Activated CD8-positive, alpha-beta memory T cell treated with anti-CD3 and anti-CD28 coated beads for 1 hour (primary cell): ENCODE data around the gene GPATCH8.
A peak's percentile ranks its signal among the peaks of the same experiment; 100 is the strongest.

Source experiments
- DNase-seq, 2 donors: peaks; one replicate each; pipeline ENCODE4 v3.0.0-alpha.2; 2020; ENCODE audit warnings: low read depth in 1 of 2; ENCODE audit errors: extremely low read depth in 1 of 2

The GPATCH8 gene

DNA sequence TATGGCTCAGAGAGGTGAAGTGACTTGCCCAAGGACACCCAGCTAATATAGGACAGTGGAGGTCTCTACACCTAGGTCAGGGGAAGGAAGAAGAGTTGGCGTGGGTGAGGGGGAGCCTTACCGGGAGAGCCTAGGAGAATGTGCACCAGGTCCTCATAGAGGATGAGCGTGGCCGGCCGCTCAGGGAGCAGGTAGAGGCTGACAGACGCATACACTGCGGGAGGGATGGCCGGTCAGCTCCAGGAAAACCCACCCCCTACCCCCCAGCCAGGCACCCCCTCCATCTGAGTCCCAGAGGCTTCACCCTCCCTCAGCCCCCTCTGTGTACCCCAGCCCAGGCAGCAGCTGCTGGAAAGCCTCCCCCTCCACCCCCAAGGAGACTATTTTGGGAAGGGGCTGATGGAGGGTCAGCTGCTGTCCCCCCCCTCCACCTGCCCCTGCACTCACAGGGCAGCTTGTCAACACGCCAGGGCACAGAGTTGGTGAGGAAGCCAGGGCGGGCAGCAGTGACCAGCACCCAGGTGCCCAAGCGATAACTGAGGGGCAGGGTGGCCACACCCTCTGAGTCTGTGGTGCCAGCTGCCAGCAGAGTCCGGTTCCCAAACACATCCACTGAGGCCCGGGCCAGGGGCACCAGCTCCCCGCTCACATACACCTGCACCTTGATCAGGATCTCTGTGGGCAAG lies 143.6 kb downstream of the GPATCH8 start:
- no peak for DNase-seq

DNA sequence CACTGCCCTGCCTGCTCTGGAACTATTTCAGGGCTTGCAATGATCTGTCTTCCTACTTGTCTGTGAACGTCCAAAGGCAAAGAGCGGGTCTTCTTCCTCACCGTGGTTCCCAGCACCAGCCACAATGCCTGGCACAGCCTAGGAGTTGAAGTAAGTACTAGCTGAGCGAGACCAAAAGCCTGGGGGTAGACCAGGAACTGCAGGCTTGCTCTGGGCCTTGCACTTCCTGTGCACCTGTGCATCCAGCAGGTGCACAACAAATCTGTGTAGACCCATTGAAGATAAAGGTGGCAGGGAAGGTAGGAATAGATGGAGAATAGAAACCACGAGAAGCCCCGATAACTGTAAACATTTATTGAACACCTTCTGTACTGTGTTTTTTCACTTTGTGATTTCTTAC lies 144.2 kb downstream of the GPATCH8 start:
- no peak for DNase-seq

DNA sequence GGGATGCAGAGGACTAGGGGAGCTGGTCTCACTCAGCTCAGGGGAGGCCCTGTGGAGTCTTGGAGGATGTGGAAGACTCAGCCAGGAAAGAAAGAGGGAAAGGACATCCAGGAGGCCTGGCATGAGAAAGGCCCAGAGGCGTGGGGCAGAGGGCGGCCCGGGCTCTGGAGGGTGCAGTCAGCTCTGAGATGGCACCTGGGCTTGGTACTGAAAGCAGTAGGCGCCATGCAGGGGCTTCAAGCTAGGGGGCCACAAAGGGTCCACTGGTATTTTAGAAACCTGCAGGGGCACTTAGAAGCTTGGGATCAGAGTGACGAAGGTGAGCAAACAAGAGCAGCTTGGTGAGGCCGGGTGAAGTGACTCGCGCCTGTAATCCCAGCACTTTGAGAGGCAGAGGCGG lies 145.1 kb downstream of the GPATCH8 start:
- DNase-seq, result no peak

GRCh38 chr17:44356241-44356640 lies 147.0 kb downstream of the GPATCH8 start:
- DNase-seq, result no peak

GRCh38 chr17:44355642-44356099 lies 147.5 kb downstream of the GPATCH8 start:
- no peak for DNase-seq

GRCh38 chr17:44354582-44355561 lies 148.3 kb downstream of the GPATCH8 start:
- peak; percentile 23 to 56 for DNase-seq

GRCh38 chr17:44353672-44354331 lies 149.4 kb downstream of the GPATCH8 start:
- DNase-seq, result no peak

DNA sequence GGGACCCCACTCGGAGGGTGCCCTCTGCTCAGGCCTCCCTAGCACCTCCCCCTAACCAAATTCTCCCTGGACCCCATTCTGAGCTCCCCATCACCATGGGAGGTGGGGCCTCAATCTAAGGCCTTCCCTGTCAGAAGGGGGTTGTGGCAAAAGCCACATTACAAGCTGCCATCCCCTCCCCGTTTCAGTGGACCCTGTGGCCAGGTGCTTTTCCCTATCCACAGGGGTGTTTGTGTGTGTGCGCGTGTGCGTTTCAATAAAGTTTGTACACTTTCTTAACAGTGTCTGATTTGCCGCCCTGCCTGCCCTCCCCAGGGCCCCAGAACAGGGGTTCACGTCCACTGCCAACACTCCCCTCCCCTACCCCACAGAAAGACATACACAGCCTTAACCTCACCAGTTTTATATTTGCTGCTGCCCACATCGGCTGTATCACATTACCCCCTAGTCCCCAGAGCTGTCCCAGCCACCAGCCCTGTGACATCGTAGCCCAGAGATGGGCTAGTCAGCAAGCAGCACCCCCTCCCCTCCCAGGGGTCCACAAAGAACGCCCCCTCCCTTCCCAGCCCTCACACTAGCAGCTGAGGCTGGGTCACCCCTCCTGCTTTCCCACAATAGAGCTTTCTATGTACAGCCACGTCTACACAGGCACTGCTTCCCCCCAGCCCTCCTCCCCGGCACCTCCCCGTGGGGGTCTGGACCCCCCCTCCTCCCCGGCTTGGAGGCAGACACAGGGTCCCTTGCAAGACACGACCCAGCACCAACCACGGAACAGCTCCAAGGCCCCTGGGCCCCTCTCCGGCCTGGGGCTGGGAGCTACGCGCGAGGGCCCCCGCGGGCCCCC lies 150.2 kb downstream of the GPATCH8 start:
- no peak for DNase-seq

- DNase-seq, result no peak
These were observed 151.0 kb downstream of the GPATCH8 start for GRCh38 chr17:44351961-44352827.

DNA sequence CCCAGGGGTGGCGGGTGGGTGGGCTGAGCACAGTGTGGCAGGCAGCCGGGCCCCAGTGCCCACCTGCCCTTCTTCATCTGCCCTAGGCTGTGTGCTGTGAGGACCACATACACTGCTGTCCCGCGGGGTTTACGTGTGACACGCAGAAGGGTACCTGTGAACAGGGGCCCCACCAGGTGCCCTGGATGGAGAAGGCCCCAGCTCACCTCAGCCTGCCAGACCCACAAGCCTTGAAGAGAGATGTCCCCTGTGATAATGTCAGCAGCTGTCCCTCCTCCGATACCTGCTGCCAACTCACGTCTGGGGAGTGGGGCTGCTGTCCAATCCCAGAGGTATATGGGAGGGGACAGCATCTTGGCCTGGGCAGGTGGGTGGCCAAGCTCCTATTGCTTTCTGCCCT lies 151.7 kb downstream of the GPATCH8 start:
- DNase-seq, result no peak

GRCh38 chr17:44350733-44351226 lies 152.4 kb downstream of the GPATCH8 start:
- DNase-seq, result peak; percentile 45 to 60

- DNase-seq, result no peak
These were observed 153.6 kb downstream of the GPATCH8 start for GRCh38 chr17:44349553-44350070.

DNA sequence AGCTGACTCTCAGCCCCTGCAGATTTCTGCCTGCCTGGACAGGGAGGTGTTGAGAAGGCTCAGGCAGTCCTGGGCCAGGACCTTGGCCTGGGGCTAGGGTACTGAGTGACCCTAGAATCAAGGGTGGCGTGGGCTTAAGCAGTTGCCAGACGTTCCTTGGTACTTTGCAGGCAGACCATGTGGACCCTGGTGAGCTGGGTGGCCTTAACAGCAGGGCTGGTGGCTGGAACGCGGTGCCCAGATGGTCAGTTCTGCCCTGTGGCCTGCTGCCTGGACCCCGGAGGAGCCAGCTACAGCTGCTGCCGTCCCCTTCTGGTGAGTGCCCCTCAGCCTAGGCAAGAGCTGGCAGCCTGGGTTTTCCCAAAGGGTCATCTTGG lies 154.2 kb downstream of the GPATCH8 start:
- DNase-seq, result no peak

DNA sequence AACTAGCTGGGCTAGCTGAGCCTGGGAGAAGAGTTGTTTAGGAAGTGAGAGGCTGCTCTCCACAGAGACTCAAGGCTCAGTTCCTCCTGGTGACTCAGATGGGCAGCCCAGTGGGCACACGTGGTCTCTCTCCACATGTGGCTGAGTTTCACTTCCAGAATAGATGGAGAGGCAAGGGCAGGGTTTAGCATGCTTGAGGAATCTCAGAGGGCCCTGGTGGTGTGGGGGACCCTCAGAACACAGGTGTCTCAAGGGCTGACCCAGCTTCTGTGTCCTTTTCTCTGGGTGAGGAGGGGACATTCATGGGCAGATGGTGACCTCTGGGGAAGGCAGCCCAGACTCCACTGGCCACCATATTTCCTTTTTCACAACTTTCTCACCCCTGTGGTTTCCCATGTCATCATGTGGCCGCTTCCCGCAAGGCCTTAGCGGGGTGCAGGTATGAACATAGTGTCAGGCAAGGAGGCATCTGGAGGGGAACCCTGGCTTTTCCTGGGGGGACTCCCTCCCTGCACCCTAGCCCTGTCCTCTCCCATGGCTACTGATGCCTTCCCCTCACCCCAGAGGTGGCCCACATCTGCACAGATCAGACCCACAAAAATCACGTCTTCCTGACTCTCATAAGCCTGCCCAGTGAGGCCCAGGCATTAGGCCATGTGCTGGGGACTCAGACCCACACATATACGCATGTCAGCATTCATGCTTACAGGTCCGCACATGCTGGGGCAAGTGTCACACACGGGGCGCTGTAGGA lies 154.8 kb downstream of the GPATCH8 start:
- DNase-seq, result no peak
